ENCODE results near the gene ARMC3. TPM values are rescaled to one million over a fixed set of nuclear protein-coding genes. Genes with fewer than 3 reads are reported as not detected.

The ARMC3 gene
- total and polyA plus RNA-seq, 2 experiments from 2014 or later: 0.24 TPM; not detected in 1

- TF ChIP-seq ZNF462 (CRISPR knock-in tag; IDR thresholded peaks at IDR 0.05): no peak
- TF ChIP-seq CREB1 (CRISPR knock-in tag; IDR thresholded peaks at IDR 0.05; ENCODE audit: low read depth): no peak
- no peak for TF ChIP-seq REST (IDR thresholded peaks at IDR 0.05; ENCODE audit: unreplicated experiment)
- no peak for TF ChIP-seq POLR2AphosphoS5 (IDR thresholded peaks at IDR 0.05; ENCODE audit: low read depth)
- TF ChIP-seq STAT1 (IDR thresholded peaks at IDR 0.05; ENCODE audit: unreplicated experiment): no peak
- no peak for TF ChIP-seq NANOG (IDR thresholded peaks at IDR 0.05; ENCODE audit: borderline replicate concordance)
Measured at GRCh38 chr10:23073527-23073926, 145.7 kb downstream of the ARMC3 start (continued).

GRCh38 chr10:23075672-23076071 is 147.8 kb downstream of the ARMC3 start:
- H3K9me3 Mint-ChIP-seq: no peaks in the 10 kb centered on the region
- no peak for TF ChIP-seq STAT1 (IDR thresholded peaks at IDR 0.05; ENCODE audit: unreplicated experiment)
- no peak for TF ChIP-seq JUNB (IDR thresholded peaks at IDR 0.05; ENCODE audit: unreplicated experiment)
- TF ChIP-seq ZNF462 (CRISPR knock-in tag; IDR thresholded peaks at IDR 0.05): no peak

More at GRCh38 chr10:23075672-23076071, 147.8 kb downstream of the ARMC3 start:
- Mint-ChIP-seq H3K27me3 (ENCODE audit: insufficient read depth, low read depth, poor library complexity) (peaks cover 3% of the 10 kb centered on the region), H3K36me3 (ENCODE audit: low read depth) (no peaks in the 10 kb centered on the region), H3K4me1 (peaks cover 8% of the 10 kb centered on the region), H3K27ac (no peak overlapping the region), H3K4me3 (no peak overlapping the region)
- no peak overlapping the region for H3K4me2 ChIP-seq
- H3K27me3 ChIP-seq (ENCODE audit: insufficient read depth): no peaks in the 10 kb centered on the region
- no peak for DNase-seq (ENCODE audit: low spot score)
- H3K9me2 ChIP-seq (ENCODE audit: insufficient read depth): no peaks in the 10 kb centered on the region
- no peak overlapping the region for H3K27ac ChIP-seq (ENCODE audit: low read depth)
- no peak overlapping the region for H3K4me3 ChIP-seq
- H3F3A ChIP-seq (replicated peaks; ENCODE audit: low read depth): no peaks in the 10 kb centered on the region
- peaks cover 9% of the 10 kb centered on the region; the same call in 1 of the 2 replicates for H3K4me1 ChIP-seq (ENCODE audit: insufficient read depth)
- H3K79me2 ChIP-seq (replicated peaks; ENCODE audit: insufficient read depth): no peaks in the 10 kb centered on the region
- no peaks in the 10 kb centered on the region for H3K36me3 ChIP-seq (ENCODE audit: insufficient read depth)
- H2AFZ ChIP-seq: no peak overlapping the region
- no peak for ATAC-seq
- no peaks in the 10 kb centered on the region for H4K20me1 ChIP-seq (replicated peaks; ENCODE audit: insufficient read depth)

All from GM23338 (cell line).